GM19043 (cell line): ENCODE measurements around the gene CYP46A1.

ENCODE experiments used
- ATAC-seq: cut with Tn5 transposase; IDR thresholded peaks from one replicate; pipeline ENCODE4 v1.9.1; 2021; ENCODE audit warnings: low read depth; ENCODE audit not compliant: unreplicated experiment

CYP46A1 gene

GRCh38 chr14:99773521-99774497 lies 89.7 kb downstream of the CYP46A1 start:
- ATAC-seq, result no peak

GRCh38 chr14:99774556-99775307 lies 90.6 kb downstream of the CYP46A1 start:
- ATAC-seq, result no peak

DNA sequence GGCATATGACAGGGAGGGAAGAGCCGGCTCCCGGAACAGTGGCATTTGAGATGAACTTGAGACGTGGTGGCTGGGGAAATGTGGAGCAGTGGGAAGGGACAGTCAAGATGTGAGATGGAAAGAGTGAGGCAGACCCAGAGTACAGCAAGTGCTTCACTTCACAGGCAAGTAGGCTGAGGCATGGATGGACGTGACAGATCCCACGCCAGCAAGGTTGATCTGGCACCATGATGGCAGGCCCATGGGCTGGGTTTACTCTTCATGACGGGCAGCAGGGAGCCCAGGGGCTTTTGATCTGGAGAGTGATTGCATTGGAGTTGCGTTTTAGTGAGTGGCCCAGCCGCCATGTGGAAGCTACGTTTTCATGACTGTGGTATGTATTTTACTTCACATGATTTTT lies 91.3 kb downstream of the CYP46A1 start:
- no peak for ATAC-seq
